Measurements from ENCODE around the gene COQ8B.

Gene COQ8B

DNA sequence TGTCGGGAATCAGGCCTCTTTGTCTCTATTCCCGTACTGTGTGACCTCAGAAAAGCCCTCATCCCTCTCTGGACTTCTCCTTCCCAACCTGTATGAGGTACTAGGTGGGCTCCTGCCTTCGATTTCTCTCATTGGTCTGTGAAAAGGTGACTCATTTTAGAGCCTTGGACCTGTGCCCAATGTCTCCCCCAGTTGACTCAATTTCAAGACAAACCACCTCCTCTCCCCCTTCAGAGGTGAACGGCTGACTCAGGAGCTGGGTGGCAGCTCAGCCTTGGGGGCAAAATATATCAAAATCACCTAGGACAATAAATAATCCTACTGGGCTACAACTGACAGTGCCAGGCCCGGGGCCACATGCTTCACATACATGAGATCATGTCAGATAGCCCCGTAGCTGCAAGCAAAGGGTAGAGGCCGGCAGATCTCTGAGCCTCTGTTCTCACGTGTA is 630 bp downstream of the COQ8B start:
- DNase-seq (ENCODE audit: low spot score), result peak; percentile 46
- TF ChIP-seq, protein P1, sequence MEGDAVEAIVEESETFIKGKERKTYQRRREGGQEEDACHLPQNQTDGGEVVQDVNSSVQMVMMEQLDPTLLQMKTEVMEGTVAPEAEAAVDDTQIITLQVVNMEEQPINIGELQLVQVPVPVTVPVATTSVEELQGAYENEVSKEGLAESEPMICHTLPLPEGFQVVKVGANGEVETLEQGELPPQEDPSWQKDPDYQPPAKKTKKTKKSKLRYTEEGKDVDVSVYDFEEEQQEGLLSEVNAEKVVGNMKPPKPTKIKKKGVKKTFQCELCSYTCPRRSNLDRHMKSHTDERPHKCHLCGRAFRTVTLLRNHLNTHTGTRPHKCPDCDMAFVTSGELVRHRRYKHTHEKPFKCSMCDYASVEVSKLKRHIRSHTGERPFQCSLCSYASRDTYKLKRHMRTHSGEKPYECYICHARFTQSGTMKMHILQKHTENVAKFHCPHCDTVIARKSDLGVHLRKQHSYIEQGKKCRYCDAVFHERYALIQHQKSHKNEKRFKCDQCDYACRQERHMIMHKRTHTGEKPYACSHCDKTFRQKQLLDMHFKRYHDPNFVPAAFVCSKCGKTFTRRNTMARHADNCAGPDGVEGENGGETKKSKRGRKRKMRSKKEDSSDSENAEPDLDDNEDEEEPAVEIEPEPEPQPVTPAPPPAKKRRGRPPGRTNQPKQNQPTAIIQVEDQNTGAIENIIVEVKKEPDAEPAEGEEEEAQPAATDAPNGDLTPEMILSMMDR (IDR thresholded peaks at IDR 0.05; ENCODE audit: extremely low read depth, missing control alignments), result no peak

DNA sequence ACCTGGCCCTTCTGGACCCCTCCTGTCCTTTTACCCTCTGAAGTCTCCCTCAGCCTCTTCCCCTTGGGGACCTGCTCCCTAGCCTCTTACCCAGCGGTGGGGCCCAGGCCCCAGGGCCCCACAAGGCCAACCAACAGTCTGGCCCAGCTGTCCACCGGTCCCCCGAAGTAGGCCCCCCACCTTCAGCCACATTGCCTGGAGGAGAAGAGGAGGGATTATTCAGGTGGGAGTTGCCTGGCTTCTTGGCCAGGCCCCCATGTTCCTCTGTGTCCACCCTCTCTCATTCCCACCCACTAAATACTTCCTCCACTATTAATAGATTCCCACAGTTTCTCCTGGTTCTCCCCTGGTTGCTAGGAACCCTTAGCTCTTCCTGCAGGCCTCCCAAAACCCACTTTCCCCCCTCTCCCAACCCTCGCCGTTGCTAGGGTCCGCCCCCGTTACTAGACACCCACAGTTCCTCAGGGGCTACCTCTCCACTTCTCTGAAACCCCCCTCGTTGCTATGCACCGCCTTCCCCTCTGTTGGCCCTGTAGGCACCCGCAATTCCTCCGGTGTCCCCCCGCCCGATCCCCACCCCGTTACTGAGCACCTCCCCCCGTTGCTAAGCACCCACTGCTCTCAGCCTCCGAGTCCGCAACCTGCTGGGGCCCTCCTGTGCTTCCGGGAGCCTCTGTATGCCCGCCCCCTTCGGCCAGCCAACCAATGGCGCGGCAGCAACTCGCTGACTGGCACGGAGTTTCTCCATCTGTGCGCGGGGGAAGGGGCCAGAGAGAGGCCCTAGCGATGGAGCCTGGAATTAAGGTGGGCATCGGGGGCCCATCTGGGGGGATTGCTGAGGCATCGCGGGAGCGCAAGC is 2.0 kb downstream of the COQ8B start:
- TF ChIP-seq, protein P1 (IDR thresholded peaks at IDR 0.05; ENCODE audit: extremely low read depth, missing control alignments), result no peak
- peak; percentile 95 for DNase-seq (ENCODE audit: low spot score)

DNA sequence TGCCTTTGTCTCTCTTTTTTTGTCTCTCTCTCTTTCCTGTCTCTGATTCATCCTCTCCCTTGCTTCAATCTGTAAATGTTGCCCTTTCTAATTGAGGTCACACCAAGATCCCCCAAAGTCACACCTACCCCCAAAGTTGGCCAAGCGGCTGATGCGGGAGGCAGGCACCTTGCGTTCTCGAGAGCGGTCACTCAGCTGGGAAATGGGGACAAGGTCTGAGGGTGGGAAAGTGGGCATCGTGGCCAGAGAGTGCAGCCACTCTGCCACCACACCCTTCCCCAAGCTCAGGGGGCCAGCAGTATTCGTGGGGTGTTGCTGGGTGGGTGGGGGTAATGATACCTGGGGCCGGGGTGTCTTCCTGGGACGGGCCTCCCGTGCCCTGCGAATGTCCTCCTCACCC is 2.7 kb downstream of the COQ8B start:
- no peak for DNase-seq (ENCODE audit: low spot score)
- TF ChIP-seq, protein P1 (IDR thresholded peaks at IDR 0.05; ENCODE audit: extremely low read depth, missing control alignments), result no peak

DNA sequence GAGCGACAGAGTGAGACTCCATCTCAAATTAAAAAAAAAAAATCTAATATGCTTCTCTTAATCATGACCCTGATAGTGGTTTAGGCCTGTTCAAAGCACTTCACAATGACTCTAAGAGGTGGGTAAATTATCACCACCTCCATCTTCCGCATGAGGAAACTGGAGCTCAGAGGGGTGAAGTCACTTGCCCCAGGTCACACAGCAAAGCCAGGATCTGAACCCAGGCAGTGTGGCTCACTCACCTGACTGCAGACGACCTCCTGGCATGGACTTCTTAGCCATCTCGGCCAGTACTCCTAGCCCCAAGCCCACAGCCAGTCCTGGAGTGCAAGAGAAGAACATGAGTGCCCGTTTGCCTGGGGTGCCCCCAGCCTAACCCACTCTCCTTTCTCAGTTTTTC is 6.9 kb downstream of the COQ8B start:
- DNase-seq (ENCODE audit: low spot score), result no peak
- TF ChIP-seq, protein P1 (IDR thresholded peaks at IDR 0.05; ENCODE audit: extremely low read depth, missing control alignments), result no peak

DNA sequence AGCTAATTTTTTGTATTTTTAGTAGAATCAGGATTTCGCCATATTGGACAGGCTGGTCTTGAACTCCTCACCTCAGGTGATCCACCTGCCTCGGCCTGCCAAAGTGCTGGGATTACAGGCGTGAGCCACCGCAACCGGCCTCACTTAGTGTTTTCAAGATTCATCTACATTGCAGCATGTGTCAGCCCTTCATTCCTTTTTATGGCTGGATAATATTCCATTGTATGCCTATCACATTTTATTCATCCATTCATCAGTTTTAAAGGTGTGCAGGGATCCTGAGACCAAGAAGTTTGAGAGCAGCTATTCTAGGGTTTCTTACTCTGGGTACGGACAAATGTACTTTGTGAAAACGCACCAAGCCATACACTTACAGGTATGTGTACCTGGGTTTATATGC is 9.1 kb downstream of the COQ8B start:
- DNase-seq (ENCODE audit: low spot score), result no peak
- TF ChIP-seq, protein P1 (IDR thresholded peaks at IDR 0.05; ENCODE audit: extremely low read depth, missing control alignments), result no peak

DNA sequence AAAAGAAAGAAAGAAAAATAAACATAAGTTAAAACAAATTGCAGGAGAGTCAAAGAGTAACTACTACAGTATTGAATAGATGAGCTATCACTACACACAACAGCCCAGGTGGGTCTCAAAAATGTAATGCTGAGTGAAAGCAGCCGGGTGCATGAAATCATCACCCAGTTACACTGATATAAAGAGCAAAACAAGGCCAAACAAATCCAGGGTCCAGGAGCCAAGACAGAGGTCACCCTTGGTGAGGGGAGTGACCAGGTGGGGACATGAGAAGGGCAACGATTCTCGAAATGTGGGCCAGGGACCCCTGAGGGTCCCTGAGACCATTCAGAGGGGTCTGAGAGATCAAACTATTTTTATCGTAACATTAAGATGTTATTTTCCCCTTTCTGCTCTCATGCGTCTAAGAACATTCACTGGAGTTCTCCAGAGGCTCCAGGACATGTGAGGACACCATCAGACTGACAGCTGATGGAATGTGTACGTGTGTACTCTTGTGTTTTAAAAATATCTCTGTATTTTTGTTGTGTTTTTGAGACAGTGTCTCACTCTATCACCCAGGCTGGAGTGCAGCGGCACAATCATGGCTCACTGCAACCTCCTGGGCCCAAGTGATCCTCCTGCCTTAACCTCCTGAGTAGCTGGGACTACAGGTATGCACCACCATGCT is 10.6 kb downstream of the COQ8B start:
- TF ChIP-seq, protein P1 (IDR thresholded peaks at IDR 0.05; ENCODE audit: extremely low read depth, missing control alignments), result no peak
- no peak for DNase-seq (ENCODE audit: low spot score)

DNA sequence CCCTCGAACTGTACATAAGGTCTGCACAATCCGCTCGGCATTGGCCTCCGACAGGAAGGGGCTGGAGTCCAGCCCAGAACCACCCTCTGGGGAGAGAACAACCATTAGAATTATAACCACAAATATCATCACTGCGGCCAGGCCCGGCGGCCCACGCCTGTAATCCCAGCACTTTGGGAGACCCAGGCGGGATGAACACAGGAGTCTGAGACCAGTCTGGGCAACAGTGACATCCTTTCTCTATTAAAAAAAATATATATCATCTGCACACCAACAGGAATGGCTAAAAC is 11.4 kb downstream of the COQ8B start:
- TF ChIP-seq, protein P1 (IDR thresholded peaks at IDR 0.05; ENCODE audit: extremely low read depth, missing control alignments), result no peak

More for the DNA sequence above, 11.4 kb downstream of the COQ8B start:
- no peak for DNase-seq (ENCODE audit: low spot score)
